Loucy (cell line): ENCODE data around the gene ALOX12B.

ENCODE experiments used
- EZH2phosphoT487 ChIP-seq: fragments of 200-600 bp; IDR thresholded peaks from 2 replicates; pipeline ENCODE4 v1.6.1; 2018; ENCODE audit warnings: antibody characterized with exemption, mild to moderate bottlenecking, moderate library complexity, borderline replicate concordance
- TF ChIP-seq, protein P1 (sequence below): fragments of 200-600 bp; sonication (generic); conservative IDR thresholded peaks from 2 replicates; pipeline ENCODE4 v1.5.1; 2014; ENCODE audit warnings: mild to moderate bottlenecking, antibody characterized with exemption, low read length

DNA sequence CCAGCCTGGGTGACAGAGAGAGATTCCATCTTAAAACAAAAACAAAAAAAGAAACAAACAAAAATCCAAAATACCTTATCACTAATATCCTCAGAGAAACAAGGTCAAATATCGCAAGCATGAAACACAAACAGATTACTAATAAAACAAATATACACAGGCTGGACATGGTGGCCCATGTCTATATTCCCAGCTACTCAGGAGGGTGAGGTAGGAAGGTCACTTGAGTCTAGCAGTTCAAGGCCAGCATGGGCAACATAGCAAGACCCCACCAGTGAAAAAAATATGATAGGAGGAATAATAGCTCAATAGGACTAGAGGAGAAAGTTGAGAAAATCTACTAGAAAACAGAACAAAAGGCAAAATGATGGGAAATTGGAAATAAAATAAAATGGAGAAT is 55.6 kb downstream of the ALOX12B start:
- TF ChIP-seq EZH2phosphoT487: no peak
- TF ChIP-seq, protein P1, sequence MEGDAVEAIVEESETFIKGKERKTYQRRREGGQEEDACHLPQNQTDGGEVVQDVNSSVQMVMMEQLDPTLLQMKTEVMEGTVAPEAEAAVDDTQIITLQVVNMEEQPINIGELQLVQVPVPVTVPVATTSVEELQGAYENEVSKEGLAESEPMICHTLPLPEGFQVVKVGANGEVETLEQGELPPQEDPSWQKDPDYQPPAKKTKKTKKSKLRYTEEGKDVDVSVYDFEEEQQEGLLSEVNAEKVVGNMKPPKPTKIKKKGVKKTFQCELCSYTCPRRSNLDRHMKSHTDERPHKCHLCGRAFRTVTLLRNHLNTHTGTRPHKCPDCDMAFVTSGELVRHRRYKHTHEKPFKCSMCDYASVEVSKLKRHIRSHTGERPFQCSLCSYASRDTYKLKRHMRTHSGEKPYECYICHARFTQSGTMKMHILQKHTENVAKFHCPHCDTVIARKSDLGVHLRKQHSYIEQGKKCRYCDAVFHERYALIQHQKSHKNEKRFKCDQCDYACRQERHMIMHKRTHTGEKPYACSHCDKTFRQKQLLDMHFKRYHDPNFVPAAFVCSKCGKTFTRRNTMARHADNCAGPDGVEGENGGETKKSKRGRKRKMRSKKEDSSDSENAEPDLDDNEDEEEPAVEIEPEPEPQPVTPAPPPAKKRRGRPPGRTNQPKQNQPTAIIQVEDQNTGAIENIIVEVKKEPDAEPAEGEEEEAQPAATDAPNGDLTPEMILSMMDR: no peak
